KMS-11 (cell line): ENCODE measurements around the gene TMC1.

Experiments
- H2AFZ ChIP-seq: fragments of 200-600 bp; sonication (generic); 2 replicates; pipeline ENCODE4 v1.6.1; 2016; ENCODE audit warnings: antibody characterized with exemption, mixed run types, low read depth
- H3K27ac ChIP-seq: fragments of 200-600 bp; sonication (generic); 2 replicates; pipeline ENCODE4 v1.6.1; 2016; ENCODE audit warnings: mild to moderate bottlenecking, mixed run types
- H3K27me3 ChIP-seq: fragments of 200-600 bp; sonication (generic); 2 replicates; pipeline ENCODE4 v1.6.1; 2017; ENCODE audit warnings: mild to moderate bottlenecking, low read depth, mixed run types, moderate library complexity; ENCODE audit not compliant: insufficient read depth
- H3K36me3 ChIP-seq: fragments of 200-600 bp; sonication (generic); 2 replicates; pipeline ENCODE4 v1.6.1; 2017; ENCODE audit warnings: mild to moderate bottlenecking, mixed run types; ENCODE audit not compliant: insufficient read depth
- H3K4me1 ChIP-seq: fragments of 200-600 bp; sonication (generic); 2 replicates; pipeline ENCODE4 v1.6.1; 2016; ENCODE audit warnings: mild to moderate bottlenecking, low read depth, mixed run types; ENCODE audit not compliant: poor library complexity, severe bottlenecking
- H3K4me2 ChIP-seq: fragments of 200-600 bp; sonication (generic); 2 replicates; pipeline ENCODE4 v1.7.0; 2016; ENCODE audit warnings: mild to moderate bottlenecking, mixed run types
- H3K4me3 ChIP-seq: fragments of 200-600 bp; sonication (generic); IDR thresholded peaks from 2 replicates; pipeline ENCODE4 v1.6.1; 2017; ENCODE audit warnings: low read depth, low read length, mixed read lengths; ENCODE audit not compliant: insufficient read depth
- H3K79me2 ChIP-seq: fragments of 200-600 bp; sonication (generic); 2 replicates; pipeline ENCODE4 v1.6.1; 2016; ENCODE audit warnings: low read depth, mixed run types; ENCODE audit not compliant: insufficient read depth
- H3K9ac ChIP-seq: fragments of 200-600 bp; sonication (generic); 2 replicates; pipeline ENCODE4 v1.6.1; 2016; ENCODE audit warnings: mild to moderate bottlenecking, mixed run types
- H4K20me1 ChIP-seq: fragments of 200-600 bp; sonication (generic); 2 replicates; pipeline ENCODE4 v1.6.1; 2016; ENCODE audit warnings: mild to moderate bottlenecking, mixed run types; ENCODE audit not compliant: insufficient read depth
- CTCF ChIP-seq: fragments of 200-600 bp; sonication (generic); conservative IDR thresholded peaks from 2 replicates; pipeline ENCODE4 v1.6.1; 2017; ENCODE audit warnings: low read depth, mild to moderate bottlenecking, antibody characterized with exemption, low read length, moderate library complexity, mixed read lengths

The TMC1 gene

GRCh38 chr9:72734631-72735030, 213.2 kb downstream of the TMC1 start:
- Histone ChIP-seq H3K4me1 (no peaks in the 10 kb centered on the region), H3K4me3 (no peak overlapping the region)
- no peak for TF ChIP-seq CTCF

GRCh38 chr9:72743836-72744235, 222.4 kb downstream of the TMC1 start:
- Histone ChIP-seq H3K4me2 (no peak overlapping the region), H3K36me3 (no peaks in the 10 kb centered on the region), H3K27ac (no peak overlapping the region), H3K27me3 (no peaks in the 10 kb centered on the region), H3K79me2 (no peaks in the 10 kb centered on the region), H3K9ac (no peak overlapping the region), H3K4me3 (no peak overlapping the region), H4K20me1 (no peaks in the 10 kb centered on the region), H3K4me1 (no peaks in the 10 kb centered on the region), H2AFZ (no peak overlapping the region)
- TF ChIP-seq CTCF = no peak

More at GRCh38 chr9:72734631-72735030, 213.2 kb downstream of the TMC1 start:
- H2AFZ ChIP-seq = no peak overlapping the region
- no peaks in the 10 kb centered on the region for H3K27me3 ChIP-seq
- no peaks in the 10 kb centered on the region for H3K36me3 ChIP-seq
- no peak overlapping the region for H3K27ac ChIP-seq
- H3K9ac ChIP-seq = no peak overlapping the region
- no peaks in the 10 kb centered on the region for H3K79me2 ChIP-seq
- H4K20me1 ChIP-seq = no peaks in the 10 kb centered on the region
- H3K4me2 ChIP-seq = no peak overlapping the region

GRCh38 chr9:72749276-72749675, 227.9 kb downstream of the TMC1 start:
- Histone ChIP-seq H3K79me2 (no peaks in the 10 kb centered on the region), H2AFZ (no peak overlapping the region), H3K4me2 (no peak overlapping the region), H3K27ac (no peak overlapping the region), H4K20me1 (no peaks in the 10 kb centered on the region), H3K4me1 (no peaks in the 10 kb centered on the region), H3K27me3 (no peaks in the 10 kb centered on the region), H3K9ac (no peak overlapping the region), H3K4me3 (no peak overlapping the region), H3K36me3 (no peaks in the 10 kb centered on the region)
- no peak for TF ChIP-seq CTCF

GRCh38 chr9:72751541-72751940, 230.1 kb downstream of the TMC1 start:
- no peak overlapping the region for H3K4me2 ChIP-seq
- no peaks in the 10 kb centered on the region for H3K4me1 ChIP-seq
- no peaks in the 10 kb centered on the region for H3K36me3 ChIP-seq
- H3K27ac ChIP-seq = no peak overlapping the region
- no peak overlapping the region for H3K9ac ChIP-seq
- H3K4me3 ChIP-seq = no peak overlapping the region
- TF ChIP-seq CTCF = no peak
- no peaks in the 10 kb centered on the region for H3K79me2 ChIP-seq
- H2AFZ ChIP-seq = no peak overlapping the region
- no peaks in the 10 kb centered on the region for H3K27me3 ChIP-seq
- no peaks in the 10 kb centered on the region for H4K20me1 ChIP-seq
